Fibroblast of villous mesenchyme (primary cell): ENCODE measurements around the gene POLN. TPM values are rescaled to one million over a fixed set of nuclear protein-coding genes. Genes with fewer than 3 reads are reported as not detected.

Experiments used
- DNase-seq: peaks from one replicate; pipeline ENCODE4 v3.0.0-alpha.2; 2010; ENCODE audit warnings: low read depth
- H3K4me3 ChIP-seq: 2 replicates; pipeline ENCODE4 v1.5.1; 2011; ENCODE audit warnings: low read depth, mild to moderate bottlenecking, low read length
- total RNA-seq: library from RNA; depleted of rRNA; stranded (reverse); fragments of >200 nt; gene quantifications from 2 replicates; pipeline ENCODE4 v1.2.3, GENCODE V29; 2012
- TF ChIP-seq, protein P1 (sequence below): IDR thresholded peaks from 2 replicates; pipeline ENCODE4 v1.5.1; 2012; ENCODE audit warnings: low read depth, mild to moderate bottlenecking, low read length; ENCODE audit not compliant: insufficient read depth

POLN gene
- total RNA-seq, 1 donor: 4.7 TPM

DNA sequence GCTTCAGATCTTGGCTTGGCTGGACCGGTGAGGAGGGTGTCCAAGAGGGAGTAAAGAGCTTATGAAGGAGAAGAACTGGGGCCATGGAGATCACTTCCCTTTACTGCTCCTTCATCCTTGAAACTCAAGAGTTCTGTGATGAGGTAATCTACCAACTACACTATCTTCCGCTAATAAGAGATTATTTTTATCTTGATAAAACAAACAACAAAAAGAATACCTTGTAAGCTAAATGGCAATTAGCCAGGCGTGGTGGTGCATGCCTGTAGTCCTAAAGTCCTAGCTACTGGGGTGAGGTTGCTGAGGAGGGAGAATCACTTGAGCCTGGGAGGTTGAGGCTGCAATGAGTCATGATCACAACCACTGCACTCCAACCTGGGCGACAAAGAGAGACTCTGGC lies 47.4 kb downstream of the POLN start:
- TF ChIP-seq, protein P1, sequence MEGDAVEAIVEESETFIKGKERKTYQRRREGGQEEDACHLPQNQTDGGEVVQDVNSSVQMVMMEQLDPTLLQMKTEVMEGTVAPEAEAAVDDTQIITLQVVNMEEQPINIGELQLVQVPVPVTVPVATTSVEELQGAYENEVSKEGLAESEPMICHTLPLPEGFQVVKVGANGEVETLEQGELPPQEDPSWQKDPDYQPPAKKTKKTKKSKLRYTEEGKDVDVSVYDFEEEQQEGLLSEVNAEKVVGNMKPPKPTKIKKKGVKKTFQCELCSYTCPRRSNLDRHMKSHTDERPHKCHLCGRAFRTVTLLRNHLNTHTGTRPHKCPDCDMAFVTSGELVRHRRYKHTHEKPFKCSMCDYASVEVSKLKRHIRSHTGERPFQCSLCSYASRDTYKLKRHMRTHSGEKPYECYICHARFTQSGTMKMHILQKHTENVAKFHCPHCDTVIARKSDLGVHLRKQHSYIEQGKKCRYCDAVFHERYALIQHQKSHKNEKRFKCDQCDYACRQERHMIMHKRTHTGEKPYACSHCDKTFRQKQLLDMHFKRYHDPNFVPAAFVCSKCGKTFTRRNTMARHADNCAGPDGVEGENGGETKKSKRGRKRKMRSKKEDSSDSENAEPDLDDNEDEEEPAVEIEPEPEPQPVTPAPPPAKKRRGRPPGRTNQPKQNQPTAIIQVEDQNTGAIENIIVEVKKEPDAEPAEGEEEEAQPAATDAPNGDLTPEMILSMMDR: no peak
- no peak overlapping the region for H3K4me3 ChIP-seq
- no peak for DNase-seq

DNA sequence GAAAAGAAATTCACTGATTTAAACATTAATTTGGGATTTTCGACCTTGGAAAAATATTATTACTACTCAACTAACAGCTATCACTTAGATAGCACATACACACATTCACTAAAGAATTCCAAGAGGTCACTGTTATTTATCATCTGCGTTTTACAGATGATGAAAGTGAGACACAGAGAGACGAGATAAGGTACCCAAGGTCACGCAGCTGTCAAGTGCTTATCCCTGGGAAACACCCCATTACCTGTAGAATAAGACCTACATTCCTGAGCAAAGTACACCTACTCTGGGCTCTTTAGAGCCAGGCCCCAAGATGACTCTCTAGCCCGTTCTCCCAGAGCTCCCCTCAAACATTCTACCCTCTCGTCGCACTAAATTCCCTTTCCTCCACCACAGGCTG lies 48.6 kb downstream of the POLN start:
- H3K4me3 ChIP-seq: no peak overlapping the region
- TF ChIP-seq, protein P1: no peak
- no peak for DNase-seq

DNA sequence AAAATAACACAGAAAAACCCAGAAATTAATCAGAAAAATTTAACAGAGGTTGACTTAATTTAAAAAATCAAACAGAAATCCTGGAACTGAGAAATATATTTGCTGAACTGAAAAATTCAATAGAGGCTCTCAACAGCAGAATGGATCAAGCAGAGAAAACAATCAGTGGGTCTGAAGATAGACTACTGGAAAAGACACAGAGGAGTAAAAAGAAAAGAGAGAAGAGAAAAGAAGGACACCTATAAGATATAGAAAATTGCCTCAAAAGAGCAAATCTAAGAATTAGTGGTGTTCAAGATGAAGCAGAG lies 55.1 kb downstream of the POLN start:
- TF ChIP-seq, protein P1: no peak
- H3K4me3 ChIP-seq: no peak overlapping the region
- no peak for DNase-seq

DNA sequence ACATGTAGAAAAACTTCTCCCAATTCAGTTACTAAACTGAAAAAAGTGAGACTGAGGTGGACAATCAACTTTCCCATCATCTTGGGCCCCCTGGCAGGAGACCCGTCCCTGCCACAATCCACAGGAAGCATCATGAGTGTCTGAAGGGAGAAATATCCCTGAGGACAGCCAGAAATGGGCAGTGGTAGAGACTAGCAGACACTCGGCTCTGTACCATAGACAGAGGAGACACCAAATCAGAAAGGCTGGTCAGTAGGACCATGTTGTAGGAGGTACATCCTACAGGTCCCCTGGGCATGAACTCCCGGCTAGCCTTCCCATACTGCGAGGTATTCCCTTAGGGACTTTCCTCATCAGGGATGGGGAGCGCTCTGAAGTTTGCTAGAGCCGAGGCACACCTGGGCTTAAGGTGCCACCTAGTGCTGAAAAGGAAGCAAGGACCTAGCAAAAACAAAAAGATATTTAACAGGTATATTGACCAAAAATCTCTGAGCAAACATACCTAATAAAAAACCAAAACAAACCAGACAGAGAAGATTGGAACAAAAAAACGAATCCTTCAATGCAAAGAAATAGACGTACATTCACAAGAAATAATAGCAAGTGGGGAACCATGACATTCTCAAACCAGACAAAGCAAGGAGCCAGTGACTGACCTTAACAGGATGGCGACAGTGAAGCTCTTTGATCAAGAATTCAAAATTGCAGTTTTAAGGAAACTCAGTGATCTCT lies 55.6 kb downstream of the POLN start:
- peak; percentile 26 for DNase-seq
- TF ChIP-seq, protein P1: peak; percentile 32

DNA sequence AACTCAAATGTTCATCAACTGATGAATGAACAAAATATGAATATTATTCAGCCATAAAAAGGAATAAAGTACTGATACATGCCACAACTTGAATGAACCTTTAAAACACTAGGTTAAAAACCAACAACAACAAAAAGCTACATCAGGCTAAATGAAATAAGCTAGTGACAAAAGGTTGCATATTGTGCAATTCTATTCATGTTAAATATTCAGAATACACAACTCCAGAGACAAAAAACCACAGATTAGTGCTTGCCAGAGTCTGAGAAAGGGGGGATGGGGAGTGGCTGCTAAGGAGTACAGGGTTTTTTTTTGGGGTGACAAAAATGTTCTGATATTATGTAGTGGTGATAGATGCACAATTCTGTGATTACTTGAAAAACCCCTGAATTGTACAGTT lies 58.5 kb downstream of the POLN start:
- DNase-seq: peak; percentile 34
- TF ChIP-seq, protein P1: no peak
- H3K4me3 ChIP-seq: no peak overlapping the region

More for the DNA sequence above, 55.6 kb downstream of the POLN start:
- no peak overlapping the region for H3K4me3 ChIP-seq

GRCh38 chr4:2182994-2183393 lies 58.9 kb downstream of the POLN start:
- H3K4me3 ChIP-seq: no peak overlapping the region
- TF ChIP-seq, protein P1: no peak
- DNase-seq: peak; percentile 52

- TF ChIP-seq, protein P1: no peak
- DNase-seq: no peak
- H3K4me3 ChIP-seq: no peak overlapping the region
Measured at GRCh38 chr4:2180410-2180809, 61.5 kb downstream of the POLN start.
